Osteoblast (primary cell): Measurements from ENCODE around the gene RRP1. TPM values are rescaled to one million over a fixed set of nuclear protein-coding genes. Genes with fewer than 3 reads are reported as not detected.

Source experiments
- DNase-seq: peaks from one replicate; pipeline ENCODE4 v3.0.0; 2011; ENCODE audit warnings: low spot score, mixed read lengths; ENCODE audit not compliant: insufficient read length; ENCODE audit errors: missing footprints
- H2AFZ ChIP-seq: 2 replicates; pipeline ENCODE4 v1.6.0; 2011; ENCODE audit warnings: mild to moderate bottlenecking, low read length
- H3K27ac ChIP-seq: 2 replicates; pipeline ENCODE4 v1.5.1; 2011; ENCODE audit warnings: mild to moderate bottlenecking, low read depth, low read length, moderate library complexity
- H3K27me3 ChIP-seq: 2 replicates; pipeline ENCODE4 v1.6.0; 2012; ENCODE audit warnings: mild to moderate bottlenecking, control low read depth, inconsistent platforms, low read length, moderate library complexity; ENCODE audit not compliant: insufficient read depth
- H3K36me3 ChIP-seq: 2 replicates; pipeline ENCODE4 v1.5.1; 2011; ENCODE audit warnings: mild to moderate bottlenecking, low read length, control low read depth, moderate library complexity; ENCODE audit not compliant: insufficient read depth
- H3K4me1 ChIP-seq: 2 replicates; pipeline ENCODE4 v1.5.1; 2011; ENCODE audit warnings: mild to moderate bottlenecking, low read length, control low read depth, moderate library complexity; ENCODE audit not compliant: insufficient read depth
- H3K4me2 ChIP-seq: 2 replicates; pipeline ENCODE4 v1.6.0; 2011; ENCODE audit warnings: mild to moderate bottlenecking, low read length; ENCODE audit not compliant: insufficient read depth
- H3K4me3 ChIP-seq: fragments of 200-600 bp; sonication (generic); 3 replicates; pipeline ENCODE4 v1.5.1; 2012; ENCODE audit warnings: mild to moderate bottlenecking, low read length, inconsistent platforms; ENCODE audit not compliant: insufficient read depth
- H3K79me2 ChIP-seq: 2 replicates; pipeline ENCODE4 v1.6.0; 2012; ENCODE audit warnings: mild to moderate bottlenecking, low read length, control low read depth, inconsistent platforms; ENCODE audit not compliant: insufficient read depth
- H3K9me3 ChIP-seq: 2 replicates; pipeline ENCODE4 v1.5.1; 2011; ENCODE audit warnings: low read depth, low read length, control low read depth
- H4K20me1 ChIP-seq: 2 replicates; pipeline ENCODE4 v1.6.0; 2012; ENCODE audit warnings: mild to moderate bottlenecking, low read length, control low read depth; ENCODE audit not compliant: insufficient read depth
- total RNA-seq: library from RNA; depleted of rRNA; stranded (reverse); fragments of >200 nt; gene quantifications from 2 replicates; pipeline ENCODE4 v1.2.3, GENCODE V29; 2012
- TF ChIP-seq, protein P1 (sequence below): IDR thresholded peaks from 2 replicates; pipeline ENCODE4 v1.5.1; 2011; ENCODE audit warnings: mild to moderate bottlenecking, low read depth, low read length, moderate library complexity; ENCODE audit errors: extremely low read depth

RRP1 gene
- total RNA-seq, 1 donor: 18.5 TPM

DNA sequence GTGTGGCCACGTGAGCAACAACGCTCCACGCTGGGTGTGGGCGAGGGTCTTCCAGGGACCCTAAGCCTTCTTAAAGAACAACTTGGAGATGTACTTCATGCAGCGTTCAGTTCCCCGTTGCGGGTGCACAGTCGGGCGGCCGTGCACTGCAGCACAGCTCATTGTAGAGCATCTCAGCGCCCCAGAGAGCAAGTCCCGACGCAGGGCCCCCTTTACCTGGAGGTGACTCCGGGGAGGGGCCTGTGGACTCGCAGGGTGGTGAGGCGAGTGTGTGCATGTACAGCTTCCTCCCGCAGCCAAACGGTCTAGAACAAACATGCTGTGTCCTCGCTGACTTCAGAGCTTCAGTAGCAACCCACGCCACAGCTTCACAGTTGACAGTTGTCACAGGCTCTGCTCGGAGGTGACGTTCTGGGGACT, 19.5 kb downstream of the RRP1 start:
- H3K27ac ChIP-seq: no peak overlapping the region
- DNase-seq: peak; percentile 79

DNA sequence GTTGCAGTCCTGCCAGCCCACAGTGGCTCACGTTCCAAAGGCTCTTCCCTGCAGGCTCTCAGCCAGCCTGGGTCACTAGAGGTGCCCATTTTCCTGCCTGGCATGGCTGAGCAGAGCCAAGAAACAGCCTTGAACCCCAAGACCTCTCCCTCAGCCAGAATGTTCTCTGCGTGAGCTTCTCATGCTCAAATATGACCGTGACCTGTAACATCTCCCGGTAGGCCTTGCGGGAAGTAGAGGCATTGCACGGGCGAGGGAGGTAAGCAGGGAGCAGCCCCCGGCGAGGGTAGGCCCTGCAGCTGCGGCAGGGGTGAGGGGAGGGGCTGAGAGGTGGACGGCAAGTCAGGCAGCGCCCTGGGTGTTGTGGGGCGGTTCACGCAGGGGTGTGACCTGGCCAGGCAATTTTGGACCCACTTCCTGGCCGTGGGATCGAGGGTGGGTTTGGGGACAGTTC, 20.0 kb downstream of the RRP1 start:
- Histone ChIP-seq H3K4me1 (peaks cover 2% of the 10 kb centered on the region), H3K4me2 (no peak overlapping the region), H2AFZ (no peak overlapping the region), H3K9me3 (no peaks in the 10 kb centered on the region), H3K27me3 (peaks cover 3% of the 10 kb centered on the region), H3K27ac (no peak overlapping the region), H3K79me2 (no peaks in the 10 kb centered on the region), H3K4me3 (no peak overlapping the region), H4K20me1 (peaks cover 4% of the 10 kb centered on the region), H3K36me3 (no peaks in the 10 kb centered on the region)
- TF ChIP-seq, protein P1, sequence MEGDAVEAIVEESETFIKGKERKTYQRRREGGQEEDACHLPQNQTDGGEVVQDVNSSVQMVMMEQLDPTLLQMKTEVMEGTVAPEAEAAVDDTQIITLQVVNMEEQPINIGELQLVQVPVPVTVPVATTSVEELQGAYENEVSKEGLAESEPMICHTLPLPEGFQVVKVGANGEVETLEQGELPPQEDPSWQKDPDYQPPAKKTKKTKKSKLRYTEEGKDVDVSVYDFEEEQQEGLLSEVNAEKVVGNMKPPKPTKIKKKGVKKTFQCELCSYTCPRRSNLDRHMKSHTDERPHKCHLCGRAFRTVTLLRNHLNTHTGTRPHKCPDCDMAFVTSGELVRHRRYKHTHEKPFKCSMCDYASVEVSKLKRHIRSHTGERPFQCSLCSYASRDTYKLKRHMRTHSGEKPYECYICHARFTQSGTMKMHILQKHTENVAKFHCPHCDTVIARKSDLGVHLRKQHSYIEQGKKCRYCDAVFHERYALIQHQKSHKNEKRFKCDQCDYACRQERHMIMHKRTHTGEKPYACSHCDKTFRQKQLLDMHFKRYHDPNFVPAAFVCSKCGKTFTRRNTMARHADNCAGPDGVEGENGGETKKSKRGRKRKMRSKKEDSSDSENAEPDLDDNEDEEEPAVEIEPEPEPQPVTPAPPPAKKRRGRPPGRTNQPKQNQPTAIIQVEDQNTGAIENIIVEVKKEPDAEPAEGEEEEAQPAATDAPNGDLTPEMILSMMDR: no peak
- peak; percentile 85 for DNase-seq

More for the DNA sequence above, 19.5 kb downstream of the RRP1 start:
- H3K4me1 ChIP-seq: peaks cover 2% of the 10 kb centered on the region
- H3K4me2 ChIP-seq: no peak overlapping the region
- H2AFZ ChIP-seq: no peak overlapping the region
- TF ChIP-seq, protein P1: no peak
- no peaks in the 10 kb centered on the region for H3K79me2 ChIP-seq
- H3K9me3 ChIP-seq: no peaks in the 10 kb centered on the region
- no peak overlapping the region for H3K4me3 ChIP-seq
- H3K36me3 ChIP-seq: peaks cover 4% of the 10 kb centered on the region
- no peaks in the 10 kb centered on the region for H3K27me3 ChIP-seq
- peaks cover 4% of the 10 kb centered on the region for H4K20me1 ChIP-seq

DNA sequence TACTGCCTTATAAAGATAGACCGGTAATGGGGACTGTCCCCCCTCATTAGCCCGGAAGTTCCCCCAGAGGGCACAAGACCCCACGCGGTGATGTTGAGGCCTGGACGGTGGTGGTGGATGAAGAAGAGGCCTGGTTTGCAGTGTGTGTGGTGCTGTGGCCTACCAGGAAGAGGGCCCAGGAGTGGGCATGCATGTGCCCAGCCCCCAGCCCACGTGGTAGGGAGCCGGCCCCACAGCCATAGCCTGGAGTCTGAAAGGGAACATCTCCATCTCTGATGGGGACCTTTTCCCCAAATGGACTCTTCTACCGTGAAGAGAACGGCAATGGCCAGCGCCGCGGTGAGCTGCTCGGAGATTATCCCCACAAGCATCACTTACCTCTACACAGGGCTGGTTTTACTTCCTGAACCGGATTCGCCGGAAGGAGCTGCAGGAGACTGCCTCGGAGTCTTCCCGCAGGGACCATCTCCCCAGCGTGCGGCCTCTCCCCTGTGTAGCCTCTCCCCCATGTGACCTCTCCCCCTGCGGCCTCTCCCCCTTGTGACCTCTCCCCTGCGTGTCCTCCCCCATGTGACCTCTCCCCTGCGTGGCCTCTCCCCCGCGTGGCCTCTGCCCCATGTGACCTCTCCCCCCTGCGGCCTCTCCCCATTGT, 20.6 kb downstream of the RRP1 start:
- H3K9me3 ChIP-seq: no peaks in the 10 kb centered on the region
- H3K79me2 ChIP-seq: no peaks in the 10 kb centered on the region
- H3K4me1 ChIP-seq: peaks cover 2% of the 10 kb centered on the region
- H4K20me1 ChIP-seq: peaks cover 4% of the 10 kb centered on the region
- no peak overlapping the region for H3K4me3 ChIP-seq
- H3K27me3 ChIP-seq: peaks cover 7% of the 10 kb centered on the region
- DNase-seq: no peak
- no peak overlapping the region for H3K27ac ChIP-seq
- no peak overlapping the region for H2AFZ ChIP-seq
- TF ChIP-seq, protein P1: no peak
- H3K4me2 ChIP-seq: no peak overlapping the region
- no peaks in the 10 kb centered on the region for H3K36me3 ChIP-seq

DNA sequence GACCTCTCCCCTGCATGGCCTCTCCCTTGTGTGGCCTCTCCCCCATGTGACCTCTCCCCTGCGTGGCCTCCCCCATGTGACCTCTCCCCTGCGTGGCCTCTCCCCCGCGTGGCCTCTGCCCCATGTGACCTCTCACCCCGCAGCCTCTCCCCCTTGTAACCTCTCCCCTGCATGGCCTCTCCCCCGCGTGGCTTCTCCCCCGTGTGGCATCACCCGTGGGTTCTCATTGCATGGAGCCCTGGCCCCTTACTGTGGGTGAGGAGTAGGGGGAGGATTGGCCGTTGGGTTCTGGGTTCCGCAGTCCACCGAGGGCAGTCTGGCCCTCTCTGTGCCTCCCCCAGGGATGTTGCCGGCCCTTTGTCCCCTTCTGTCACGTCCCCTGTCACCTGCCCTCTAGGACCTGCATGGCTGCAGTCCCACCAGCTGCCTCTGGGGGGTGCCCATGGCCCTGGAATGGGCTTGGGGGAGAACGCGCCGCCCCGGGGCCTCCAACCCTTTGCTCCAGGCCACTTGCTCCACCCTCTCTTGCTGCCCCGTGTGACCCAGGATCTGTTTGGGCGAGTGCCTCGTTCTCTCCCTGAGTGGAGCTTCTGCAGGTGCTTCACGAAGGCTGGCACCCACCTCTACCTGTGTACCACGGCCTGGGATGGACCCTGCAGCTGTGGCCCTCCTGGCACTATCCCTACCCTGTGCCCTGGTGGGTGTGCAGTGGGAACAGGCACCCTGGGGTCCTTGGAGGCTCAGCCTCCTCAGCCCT, 21.3 kb downstream of the RRP1 start:
- H2AFZ ChIP-seq: no peak overlapping the region
- peaks cover 7% of the 10 kb centered on the region for H3K27me3 ChIP-seq
- peaks cover 2% of the 10 kb centered on the region for H3K4me1 ChIP-seq
- no peak overlapping the region for H3K4me3 ChIP-seq
- DNase-seq: peak; percentile 100
- H3K79me2 ChIP-seq: no peaks in the 10 kb centered on the region
- H3K36me3 ChIP-seq: no peaks in the 10 kb centered on the region
- H4K20me1 ChIP-seq: peaks cover 4% of the 10 kb centered on the region
- H3K27ac ChIP-seq: no peak overlapping the region
- H3K4me2 ChIP-seq: peak overlapping the region; percentile 40
- TF ChIP-seq, protein P1: peak; percentile 86
- H3K9me3 ChIP-seq: no peaks in the 10 kb centered on the region
